HG03432 (cell line): ENCODE measurements around the gene ZBTB34.

ENCODE experiments used
- ATAC-seq: cut with Tn5 transposase; IDR thresholded peaks from one replicate; pipeline ENCODE4 v1.9.1; 2021; ENCODE audit warnings: mild to moderate bottlenecking, moderate library complexity; ENCODE audit not compliant: unreplicated experiment

Gene ZBTB34

GRCh38 chr9:126915846-126916543 is 55.6 kb downstream of the ZBTB34 start:
- no peak for ATAC-seq

- no peak for ATAC-seq
Observed at GRCh38 chr9:126916909-126917308, 56.5 kb downstream of the ZBTB34 start.

GRCh38 chr9:126919193-126919592 is 58.8 kb downstream of the ZBTB34 start:
- ATAC-seq = no peak

- ATAC-seq = no peak
Observed at GRCh38 chr9:126925876-126926275, 65.4 kb downstream of the ZBTB34 start.

GRCh38 chr9:126926364-126926763 is 65.9 kb downstream of the ZBTB34 start:
- no peak for ATAC-seq

GRCh38 chr9:126927419-126927818 is 67.0 kb downstream of the ZBTB34 start:
- no peak for ATAC-seq

GRCh38 chr9:126932871-126933321 is 72.5 kb downstream of the ZBTB34 start:
- no peak for ATAC-seq

- no peak for ATAC-seq
Observed at GRCh38 chr9:126933334-126933980, 73.0 kb downstream of the ZBTB34 start.

GRCh38 chr9:126934441-126934840 is 74.0 kb downstream of the ZBTB34 start:
- ATAC-seq = no peak
